AG04449 (cell line): ENCODE measurements around the gene FCGBP.

Experiments used
- CTCF ChIA-PET: fragments of 350-600 bp; formaldehyde crosslinking; extraction: SDS; loops from one replicate; lab custom pipeline; 2021; ENCODE audit warnings: antibody characterized with exemption; lab: Yijun Ruan, JAX
- POLR2A ChIA-PET: fragments of 400-600, 350-600 bp; formaldehyde crosslinking; extraction: SDS; loops from one replicate; lab custom pipeline; 2020; ENCODE audit warnings: antibody characterized with exemption, inconsistent platforms; lab: Yijun Ruan, JAX
- DNase-seq: peaks from one replicate; pipeline ENCODE4 v3.0.0-alpha.2; 2010; ENCODE audit warnings: low read depth, low spot score
- H3K4me3 ChIP-seq: 2 replicates; pipeline ENCODE4 v1.5.1; 2011; ENCODE audit warnings: low read depth, mild to moderate bottlenecking, control low read depth, low read length
- CTCF ChIP-seq: IDR thresholded peaks from one replicate; pipeline ENCODE4 v1.5.1; 2011; ENCODE audit warnings: mild to moderate bottlenecking, moderate library complexity, low read length, control low read depth, inconsistent platforms; ENCODE audit not compliant: insufficient read depth; ENCODE audit errors: missing control alignments

The FCGBP gene

GRCh38 chr19:39940221-39940833 is 5.9 kb upstream of the FCGBP start:
- no peak for DNase-seq
- CTCF ChIA-PET = no interaction called here
- H3K4me3 ChIP-seq = no peak overlapping the region
- TF ChIP-seq CTCF = no peak
- POLR2A ChIA-PET = no interaction called here

GRCh38 chr19:39939556-39939955 is 5.1 kb upstream of the FCGBP start:
- H3K4me3 ChIP-seq = no peak overlapping the region
- POLR2A ChIA-PET = no interaction called here
- CTCF ChIA-PET = no interaction called here
- no peak for TF ChIP-seq CTCF
- no peak for DNase-seq

- CTCF ChIA-PET = no interaction called here
- TF ChIP-seq CTCF = no peak
- DNase-seq = no peak
These were observed 3.4 kb upstream of the FCGBP start for GRCh38 chr19:39937787-39938186.

GRCh38 chr19:39937094-39937720 is 2.8 kb upstream of the FCGBP start:
- POLR2A ChIA-PET = no interaction called here
- no peak for DNase-seq
- CTCF ChIA-PET = no interaction called here
- TF ChIP-seq CTCF = no peak
- no peak overlapping the region for H3K4me3 ChIP-seq

More at GRCh38 chr19:39937787-39938186, 3.4 kb upstream of the FCGBP start:
- no peak overlapping the region for H3K4me3 ChIP-seq
- POLR2A ChIA-PET = no interaction called here

- ChIA-PET CTCF (no interaction called here), POLR2A (no interaction called here)
- no peak overlapping the region for H3K4me3 ChIP-seq
- no peak for DNase-seq
- TF ChIP-seq CTCF = no peak
These were observed 2.2 kb upstream of the FCGBP start for GRCh38 chr19:39936622-39937021.

- no peak overlapping the region for H3K4me3 ChIP-seq
- no peak for DNase-seq
- ChIA-PET CTCF (no interaction called here), POLR2A (no interaction called here)
- TF ChIP-seq CTCF = no peak
These were observed 1.6 kb upstream of the FCGBP start for GRCh38 chr19:39936020-39936419.
